ENCODE results near the gene TMPRSS2. TPM values are rescaled to one million over a fixed set of nuclear protein-coding genes. Genes with fewer than 3 reads are reported as not detected.

Gene TMPRSS2
- total RNA-seq, 1 donor from 2014 or later = not detected

DNA sequence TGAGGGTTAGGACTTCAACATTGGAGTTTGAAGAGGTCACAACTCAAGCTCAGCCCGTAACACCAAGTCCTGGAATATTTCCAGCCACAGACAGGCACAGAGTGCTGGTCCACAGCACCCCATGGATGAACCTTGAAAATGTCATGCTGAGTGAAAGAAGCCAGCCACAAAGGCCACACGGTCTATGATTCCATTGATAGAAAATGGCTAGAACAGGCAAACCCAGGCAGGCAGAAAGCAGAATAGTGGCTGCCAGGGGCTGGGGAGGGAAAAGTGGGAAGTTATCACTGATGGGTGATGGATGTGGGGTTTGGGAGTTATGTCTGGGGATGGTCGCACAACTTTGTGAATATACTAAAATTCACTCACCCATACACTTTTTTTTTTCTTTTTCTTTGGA is 60.6 kb downstream of the TMPRSS2 start:
- Mint-ChIP-seq H3K36me3 (ENCODE audit: low read depth) (peaks cover 90% of the 10 kb centered on the region), H3K27ac (peak overlapping the region; percentile 43), H3K9me3 (no peaks in the 10 kb centered on the region), H3K27me3 (ENCODE audit: low read depth) (no peaks in the 10 kb centered on the region), H3K4me1 (ENCODE audit: low read depth) (peaks cover 2% of the 10 kb centered on the region), H3K4me3 (ENCODE audit: low read depth) (no peak overlapping the region)
- intact Hi-C loops (cut with micrococcal nuclease) = no loop called here
- DNase-seq (ENCODE audit: low spot score) = no peak

DNA sequence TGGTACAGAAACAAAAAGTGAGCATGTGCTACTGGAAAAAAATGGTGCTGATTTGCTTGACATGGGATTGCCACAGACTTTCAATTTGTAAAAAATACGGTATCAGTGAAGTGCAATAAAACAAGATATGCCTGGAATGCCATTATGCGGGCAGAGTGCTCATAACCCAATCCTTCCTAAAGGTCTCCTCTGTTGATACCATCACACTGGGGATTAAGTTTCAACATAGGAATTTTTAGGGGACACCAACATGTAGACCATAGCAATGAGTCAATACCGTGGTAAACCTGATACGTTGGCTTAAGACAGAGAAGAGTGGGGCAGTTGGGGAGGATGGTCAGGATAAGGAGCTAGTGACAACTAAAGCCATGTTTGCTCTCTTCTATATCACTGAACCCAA is 61.4 kb downstream of the TMPRSS2 start:
- Mint-ChIP-seq H3K4me1 (ENCODE audit: low read depth) (peaks cover 2% of the 10 kb centered on the region), H3K27ac (no peak overlapping the region), H3K36me3 (ENCODE audit: low read depth) (peaks cover 90% of the 10 kb centered on the region), H3K27me3 (ENCODE audit: low read depth) (no peaks in the 10 kb centered on the region), H3K4me3 (ENCODE audit: low read depth) (no peak overlapping the region), H3K9me3 (no peaks in the 10 kb centered on the region)
- DNase-seq (ENCODE audit: low spot score) = no peak
- intact Hi-C loops (cut with micrococcal nuclease) = no loop called here

DNA sequence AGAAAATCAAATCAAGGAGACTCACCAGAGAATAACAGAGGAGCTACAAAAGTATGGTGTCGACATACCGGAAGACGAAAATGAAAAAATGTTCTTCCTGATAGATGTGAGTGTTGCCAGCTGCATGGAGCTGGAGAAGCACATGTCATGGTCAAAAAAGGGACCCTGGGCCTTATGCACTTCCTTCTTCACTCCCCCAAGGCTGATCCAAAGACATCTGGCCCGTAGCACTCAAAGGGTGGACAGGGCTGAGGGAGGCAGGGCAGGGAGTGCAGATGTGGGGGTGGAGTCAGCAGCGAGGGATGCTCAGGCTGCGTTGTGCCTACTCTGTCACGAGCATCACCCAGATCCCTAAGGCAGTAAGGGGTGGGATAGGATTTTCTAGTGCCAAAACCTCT is 62.5 kb downstream of the TMPRSS2 start:
- peaks cover 2% of the 10 kb centered on the region for H3K4me1 Mint-ChIP-seq (ENCODE audit: low read depth)
- H3K27ac Mint-ChIP-seq = no peak overlapping the region
- DNase-seq (ENCODE audit: low spot score) = no peak

DNA sequence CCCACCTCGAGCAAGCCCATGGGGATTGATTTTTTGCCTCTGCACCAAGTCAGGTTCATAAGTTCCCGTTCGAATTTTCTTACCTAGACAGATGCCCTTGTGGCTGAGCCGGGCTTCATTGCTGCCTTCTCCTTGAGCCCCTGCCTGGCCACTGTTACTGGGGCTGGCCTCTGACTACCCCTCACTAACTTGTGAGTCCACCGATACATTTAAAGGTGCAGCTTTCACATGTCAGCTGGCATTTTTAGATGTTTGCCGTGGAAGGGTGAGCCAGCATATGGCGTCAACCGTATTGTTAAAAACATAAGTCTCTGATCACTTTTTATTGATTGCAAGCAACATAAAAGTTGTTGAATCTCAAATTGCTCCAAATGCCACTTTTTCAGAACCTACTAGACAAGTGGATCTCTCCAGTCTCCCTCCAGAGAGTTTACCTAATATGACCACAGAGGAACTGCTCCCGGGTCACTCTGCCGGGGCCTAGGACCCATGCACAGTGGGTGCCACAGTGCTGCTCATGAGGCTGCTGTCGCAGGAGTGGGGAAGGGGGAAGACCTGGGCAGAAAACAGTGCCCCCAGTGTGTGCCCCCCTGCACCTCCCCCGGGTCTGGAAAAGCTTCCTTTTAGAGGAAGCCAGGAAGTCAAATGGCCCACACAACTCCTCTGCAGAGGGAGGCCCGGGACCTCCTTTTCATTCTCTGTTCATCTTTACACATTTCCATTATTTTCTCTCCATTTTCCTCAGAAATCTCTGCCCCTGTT is 63.1 kb downstream of the TMPRSS2 start:
- no peak overlapping the region for H3K4me3 Mint-ChIP-seq (ENCODE audit: low read depth)
- no peaks in the 10 kb centered on the region for H3K9me3 Mint-ChIP-seq
- no peaks in the 10 kb centered on the region for H3K27me3 Mint-ChIP-seq (ENCODE audit: low read depth)
- H3K27ac Mint-ChIP-seq = no peak overlapping the region
- no peak for DNase-seq (ENCODE audit: low spot score)
- H3K36me3 Mint-ChIP-seq (ENCODE audit: low read depth) = peaks cover 93% of the 10 kb centered on the region
- intact Hi-C loops (cut with micrococcal nuclease) = no loop called here
- H3K4me1 Mint-ChIP-seq (ENCODE audit: low read depth) = peaks cover 2% of the 10 kb centered on the region

More for the DNA sequence above, 62.5 kb downstream of the TMPRSS2 start:
- Mint-ChIP-seq H3K9me3 (no peaks in the 10 kb centered on the region), H3K4me3 (ENCODE audit: low read depth) (no peak overlapping the region), H3K27me3 (ENCODE audit: low read depth) (no peaks in the 10 kb centered on the region), H3K36me3 (ENCODE audit: low read depth) (peaks cover 91% of the 10 kb centered on the region)
- intact Hi-C loops (cut with micrococcal nuclease) = no loop called here

DNA sequence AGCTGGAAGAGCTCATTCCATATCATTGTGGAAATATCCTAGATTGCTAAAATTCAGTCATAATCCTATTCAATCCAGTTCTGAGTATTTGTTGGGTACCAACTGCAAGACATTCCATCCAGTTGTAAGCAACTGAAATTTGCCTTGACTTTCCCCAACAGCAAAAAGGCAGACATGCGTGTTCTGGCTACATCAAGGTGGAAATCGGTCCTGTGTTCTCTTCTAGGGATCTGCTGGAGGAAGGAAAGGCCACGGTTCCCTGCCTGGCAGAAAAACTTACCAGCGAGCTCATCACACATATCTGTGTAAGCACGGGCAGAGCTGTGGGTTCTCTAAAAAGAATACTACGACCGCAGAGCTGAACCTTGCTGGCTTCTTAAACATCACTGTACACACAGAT is 64.4 kb downstream of the TMPRSS2 start:
- no peak for DNase-seq (ENCODE audit: low spot score)
- Mint-ChIP-seq H3K27ac (peak overlapping the region; percentile 8), H3K27me3 (ENCODE audit: low read depth) (no peaks in the 10 kb centered on the region), H3K4me1 (ENCODE audit: low read depth) (peaks cover 2% of the 10 kb centered on the region), H3K9me3 (no peaks in the 10 kb centered on the region), H3K4me3 (ENCODE audit: low read depth) (no peak overlapping the region), H3K36me3 (ENCODE audit: low read depth) (peaks cover 90% of the 10 kb centered on the region)
- intact Hi-C loops (cut with micrococcal nuclease) = no loop called here

DNA sequence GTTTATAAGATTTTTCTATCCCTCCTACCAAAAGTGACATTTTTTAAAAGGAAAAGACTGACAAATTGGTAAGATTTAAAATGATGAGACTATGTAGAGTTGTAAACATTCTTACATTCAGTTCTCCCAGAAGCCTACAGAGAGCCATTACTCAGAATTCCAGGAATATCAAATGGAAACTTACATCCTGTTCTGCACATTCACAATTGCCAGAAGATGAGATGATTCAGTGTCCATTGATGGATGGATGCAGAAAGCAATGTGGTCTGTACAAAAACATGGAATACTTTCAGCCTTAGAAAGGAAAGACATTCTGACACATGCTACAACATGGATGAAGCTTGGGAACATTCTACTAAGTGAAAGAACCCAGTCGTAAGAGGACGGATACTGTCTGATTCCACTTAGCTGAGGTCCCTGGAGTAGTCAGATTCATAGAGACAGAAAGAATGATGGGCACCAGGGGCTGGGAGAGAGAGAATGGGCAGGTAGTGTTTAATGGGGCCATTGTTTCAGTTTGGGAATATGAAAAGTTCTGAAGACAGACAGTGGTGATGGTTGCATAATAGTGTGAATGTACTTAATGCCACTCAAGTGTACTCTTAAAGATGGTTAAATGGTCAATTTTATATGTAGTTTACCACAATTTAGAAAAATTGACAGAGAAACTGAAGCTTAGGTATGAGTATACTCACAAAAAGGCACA is 65.3 kb downstream of the TMPRSS2 start:
- no peak overlapping the region for H3K27ac Mint-ChIP-seq
- H3K27me3 Mint-ChIP-seq (ENCODE audit: low read depth) = no peaks in the 10 kb centered on the region
- no peak for DNase-seq (ENCODE audit: low spot score)
- no peak overlapping the region for H3K4me3 Mint-ChIP-seq (ENCODE audit: low read depth)
- peaks cover 92% of the 10 kb centered on the region for H3K36me3 Mint-ChIP-seq (ENCODE audit: low read depth)
- peaks cover 4% of the 10 kb centered on the region for H3K4me1 Mint-ChIP-seq (ENCODE audit: low read depth)
- H3K9me3 Mint-ChIP-seq = no peaks in the 10 kb centered on the region
- intact Hi-C loops (cut with micrococcal nuclease) = no loop called here

DNA sequence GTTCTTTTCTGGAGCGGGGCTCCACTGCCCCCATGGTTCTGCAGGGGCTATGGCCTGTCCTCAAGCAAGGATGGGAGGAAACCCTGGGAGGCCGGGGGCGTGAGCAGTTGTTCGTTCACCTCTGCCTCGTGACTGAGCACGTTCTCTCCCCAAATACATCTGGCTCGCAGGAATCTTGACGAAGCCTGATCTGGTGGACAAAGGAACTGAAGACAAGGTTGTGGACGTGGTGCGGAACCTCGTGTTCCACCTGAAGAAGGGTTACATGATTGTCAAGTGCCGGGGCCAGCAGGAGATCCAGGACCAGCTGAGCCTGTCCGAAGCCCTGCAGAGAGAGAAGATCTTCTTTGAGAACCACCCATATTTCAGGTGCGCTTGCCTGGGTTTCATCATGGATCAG is 66.4 kb downstream of the TMPRSS2 start:
- intact Hi-C loops (cut with micrococcal nuclease) = no loop called here
- no peak for DNase-seq (ENCODE audit: low spot score)
- Mint-ChIP-seq H3K4me1 (ENCODE audit: low read depth) (peaks cover 6% of the 10 kb centered on the region), H3K36me3 (ENCODE audit: low read depth) (peaks cover 90% of the 10 kb centered on the region), H3K4me3 (ENCODE audit: low read depth) (no peak overlapping the region), H3K27me3 (ENCODE audit: low read depth) (no peaks in the 10 kb centered on the region), H3K9me3 (no peaks in the 10 kb centered on the region), H3K27ac (no peak overlapping the region)

DNA sequence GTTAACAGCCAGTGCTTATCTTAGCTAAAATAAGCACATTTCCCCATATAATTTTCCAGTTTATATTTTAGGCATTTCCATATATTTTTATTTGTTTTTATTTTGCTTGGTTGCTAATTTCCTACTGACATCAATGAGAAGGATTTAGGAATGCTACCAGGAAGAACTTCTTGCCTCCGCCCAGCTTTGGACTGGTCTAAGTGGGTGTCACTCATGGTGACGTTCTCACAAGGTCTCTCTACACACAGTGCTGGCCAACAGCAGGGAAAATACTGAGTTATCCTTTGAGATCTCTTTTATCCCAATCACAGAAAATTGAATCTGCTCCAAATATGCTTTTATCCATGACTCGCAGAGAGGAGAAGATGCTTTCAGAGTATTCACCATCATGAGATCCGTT is 68.7 kb downstream of the TMPRSS2 start:
- no peaks in the 10 kb centered on the region for H3K27me3 Mint-ChIP-seq (ENCODE audit: low read depth)
- peaks cover 14% of the 10 kb centered on the region for H3K4me1 Mint-ChIP-seq (ENCODE audit: low read depth)
- intact Hi-C loops (cut with micrococcal nuclease) = no loop called here
- peaks cover 13% of the 10 kb centered on the region for H3K9me3 Mint-ChIP-seq
- no peak for DNase-seq (ENCODE audit: low spot score)
- no peak overlapping the region for H3K27ac Mint-ChIP-seq
- peaks cover 91% of the 10 kb centered on the region for H3K36me3 Mint-ChIP-seq (ENCODE audit: low read depth)
- H3K4me3 Mint-ChIP-seq (ENCODE audit: low read depth) = no peak overlapping the region

DNA sequence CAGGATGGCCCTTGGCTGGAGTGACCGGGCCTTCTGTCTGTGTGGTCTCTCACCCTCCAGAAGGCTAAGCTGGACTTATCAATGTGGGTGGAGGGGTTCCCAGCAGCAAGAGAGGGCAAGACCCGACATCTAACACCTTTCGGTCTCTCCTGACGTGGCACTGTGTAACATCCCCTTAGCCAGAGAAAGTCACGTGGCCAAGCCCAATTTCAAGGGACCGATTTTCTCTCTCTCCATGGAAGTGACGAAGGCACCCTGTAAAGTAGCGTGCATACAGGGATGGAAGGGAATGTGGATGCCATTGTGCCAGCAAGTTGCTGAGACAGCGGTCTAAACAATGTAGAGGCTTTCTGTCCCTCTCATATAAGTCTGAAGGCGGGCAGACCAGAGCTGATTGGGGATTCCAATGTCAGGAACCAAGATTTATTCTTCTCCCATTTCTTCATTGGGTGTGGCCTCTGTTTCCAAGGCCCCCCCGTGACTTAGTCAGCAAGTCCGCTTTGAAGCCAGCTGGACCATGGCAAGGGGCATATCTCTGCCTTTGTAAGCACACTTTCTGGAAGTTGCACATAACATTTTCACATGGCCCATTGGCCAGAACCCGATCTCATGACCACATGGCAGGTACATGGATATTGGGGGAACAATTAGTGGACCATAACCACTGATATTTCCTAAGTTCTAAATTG is 69.4 kb downstream of the TMPRSS2 start:
- no peaks in the 10 kb centered on the region for H3K27me3 Mint-ChIP-seq (ENCODE audit: low read depth)
- DNase-seq (ENCODE audit: low spot score) = no peak
- H3K4me1 Mint-ChIP-seq (ENCODE audit: low read depth) = peaks cover 14% of the 10 kb centered on the region
- H3K36me3 Mint-ChIP-seq (ENCODE audit: low read depth) = peaks cover 94% of the 10 kb centered on the region
- intact Hi-C loops (cut with micrococcal nuclease) = no loop called here
- no peak overlapping the region for H3K27ac Mint-ChIP-seq
- no peak overlapping the region for H3K4me3 Mint-ChIP-seq (ENCODE audit: low read depth)
- peaks cover 14% of the 10 kb centered on the region for H3K9me3 Mint-ChIP-seq

DNA sequence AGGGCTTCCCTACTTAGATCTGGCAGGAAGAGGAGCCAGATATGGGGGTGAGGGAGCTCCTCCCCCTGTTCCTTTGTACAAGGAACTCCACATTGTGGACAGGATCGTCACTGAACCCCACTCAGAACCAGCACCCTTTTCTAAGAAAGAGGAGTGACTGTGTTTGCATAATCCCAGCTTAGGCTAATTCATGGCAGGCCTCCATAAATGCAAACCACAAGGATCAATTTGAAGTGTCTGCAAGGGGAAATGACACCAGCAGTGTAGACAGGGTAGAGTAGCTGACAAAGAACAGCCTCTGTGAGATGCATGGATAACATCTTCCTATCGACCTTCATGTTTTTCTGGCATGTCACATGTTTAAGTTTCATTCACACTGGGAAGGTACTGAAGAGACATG is 70.2 kb downstream of the TMPRSS2 start:
- DNase-seq (ENCODE audit: low spot score) = no peak
- Mint-ChIP-seq H3K36me3 (ENCODE audit: low read depth) (peaks cover 95% of the 10 kb centered on the region), H3K9me3 (peaks cover 14% of the 10 kb centered on the region), H3K27me3 (ENCODE audit: low read depth) (no peaks in the 10 kb centered on the region), H3K27ac (no peak overlapping the region), H3K4me3 (ENCODE audit: low read depth) (no peak overlapping the region), H3K4me1 (ENCODE audit: low read depth) (peaks cover 16% of the 10 kb centered on the region)
- intact Hi-C loops (cut with micrococcal nuclease) = no loop called here

DNA sequence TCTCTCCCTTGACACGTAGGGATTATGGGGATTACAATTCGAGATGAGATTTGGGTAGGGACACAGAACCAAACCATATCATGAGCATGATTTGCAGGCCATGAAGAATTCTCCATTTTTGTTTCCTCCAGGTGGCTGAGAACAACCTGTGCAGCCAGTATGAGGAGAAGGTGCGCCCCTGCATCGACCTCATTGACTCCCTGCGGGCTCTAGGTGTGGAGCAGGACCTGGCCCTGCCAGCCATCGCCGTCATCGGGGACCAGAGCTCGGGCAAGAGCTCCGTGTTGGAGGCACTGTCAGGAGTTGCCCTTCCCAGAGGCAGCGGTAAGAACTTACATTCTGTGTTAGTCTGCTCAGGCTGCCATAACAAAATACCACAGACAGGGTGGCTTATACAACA is 72.3 kb downstream of the TMPRSS2 start:
- H3K27me3 Mint-ChIP-seq (ENCODE audit: low read depth) = no peaks in the 10 kb centered on the region
- H3K27ac Mint-ChIP-seq = no peak overlapping the region
- DNase-seq (ENCODE audit: low spot score) = no peak
- H3K4me3 Mint-ChIP-seq (ENCODE audit: low read depth) = no peak overlapping the region
- intact Hi-C loops (cut with micrococcal nuclease) = no loop called here
- peaks cover 22% of the 10 kb centered on the region for H3K4me1 Mint-ChIP-seq (ENCODE audit: low read depth)
- H3K9me3 Mint-ChIP-seq = peaks cover 14% of the 10 kb centered on the region
- peaks cover 93% of the 10 kb centered on the region for H3K36me3 Mint-ChIP-seq (ENCODE audit: low read depth)

DNA sequence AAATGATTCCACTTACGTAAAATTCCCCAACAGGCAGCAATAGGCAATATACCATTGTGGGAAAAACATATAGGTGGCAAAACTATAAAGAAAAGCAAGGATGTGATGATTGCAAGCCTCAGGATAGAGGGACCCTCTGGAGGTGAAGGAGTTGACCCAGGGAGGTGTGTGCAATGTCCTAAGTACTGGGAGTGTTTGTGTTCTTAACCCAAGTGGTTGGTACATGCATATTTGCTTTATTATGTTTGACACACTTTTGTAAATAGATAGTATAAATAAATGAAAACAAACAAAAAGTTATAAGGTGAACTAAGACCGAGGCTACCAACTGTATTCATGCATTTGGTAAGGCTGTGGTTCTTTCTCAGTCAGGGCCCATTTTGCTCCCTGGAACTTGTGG is 74.4 kb downstream of the TMPRSS2 start:
- Mint-ChIP-seq H3K27ac (no peak overlapping the region), H3K27me3 (ENCODE audit: low read depth) (no peaks in the 10 kb centered on the region), H3K4me1 (ENCODE audit: low read depth) (peaks cover 30% of the 10 kb centered on the region), H3K9me3 (peaks cover 14% of the 10 kb centered on the region), H3K4me3 (ENCODE audit: low read depth) (no peak overlapping the region), H3K36me3 (ENCODE audit: low read depth) (peaks cover 89% of the 10 kb centered on the region)
- intact Hi-C loops (cut with micrococcal nuclease) = no loop called here
- no peak for DNase-seq (ENCODE audit: low spot score)

Measured in activated T-helper 2 cell treated with anti-CD3 and anti-CD28 coated beads, Interferon-gamma antibody, Interleukin-2, Interleukin-4, amounts not matched to agents 10 μg/mL and 5 μg/mL and 100 μg/mL, durations not matched to agents 14 hours and 24 hours and 36 hours (primary cell).